Activated T-cell treated with anti-CD3 and anti-CD28 coated beads for 24 hours (primary cell): Measurements from ENCODE around the gene C2CD4A.

Experiments
- DNase-seq: peaks from one replicate; pipeline ENCODE4 v3.0.0-alpha.2; 2020; ENCODE audit warnings: low read depth

The C2CD4A gene

DNA sequence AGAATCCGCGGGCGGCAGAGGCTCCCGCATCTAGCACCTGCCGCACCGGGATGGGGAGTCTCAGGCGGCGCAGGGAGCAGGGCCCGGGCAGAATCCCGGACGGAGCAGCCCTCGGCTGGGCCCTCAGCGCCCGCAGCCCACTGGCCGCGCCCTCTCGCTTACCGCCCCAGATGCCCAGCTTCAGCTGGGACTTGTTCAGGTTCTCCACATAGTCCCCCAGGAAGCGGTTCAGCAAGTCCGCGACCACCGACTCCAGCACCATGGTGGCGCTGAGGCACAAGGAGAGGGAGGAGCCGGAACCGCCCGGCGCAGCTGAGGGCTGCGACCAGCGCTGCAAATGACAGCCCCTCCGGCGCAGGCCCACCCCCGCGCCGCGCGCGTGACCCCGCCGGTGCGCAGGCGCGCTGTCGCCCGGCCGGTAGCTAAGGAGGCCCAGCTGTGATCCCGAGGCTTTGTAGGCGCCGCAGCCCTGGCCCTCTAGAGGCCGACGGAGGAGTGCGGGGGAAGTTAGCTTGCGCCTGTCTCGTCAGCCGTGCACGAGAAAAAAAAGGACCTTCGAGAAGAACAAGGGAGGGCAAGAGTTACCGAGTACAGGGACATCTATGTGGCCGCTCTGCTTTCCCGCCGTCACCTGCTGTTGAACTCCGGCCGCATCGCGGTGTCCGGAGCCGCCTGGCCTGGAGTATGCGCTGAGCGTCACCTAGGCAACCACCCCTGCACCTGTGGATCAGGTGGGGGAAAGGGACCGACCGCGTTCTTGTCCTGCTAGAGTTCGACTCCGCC lies 6.5 kb upstream of the C2CD4A start, which contains the start of gene VPS13C:
Gene VPS13C (minus strand): TSS at position 335 of the 783 bp plus-strand sequence. CDS start 73 bp downstream, at position 262.
- DNase-seq = peak; percentile 87

DNA sequence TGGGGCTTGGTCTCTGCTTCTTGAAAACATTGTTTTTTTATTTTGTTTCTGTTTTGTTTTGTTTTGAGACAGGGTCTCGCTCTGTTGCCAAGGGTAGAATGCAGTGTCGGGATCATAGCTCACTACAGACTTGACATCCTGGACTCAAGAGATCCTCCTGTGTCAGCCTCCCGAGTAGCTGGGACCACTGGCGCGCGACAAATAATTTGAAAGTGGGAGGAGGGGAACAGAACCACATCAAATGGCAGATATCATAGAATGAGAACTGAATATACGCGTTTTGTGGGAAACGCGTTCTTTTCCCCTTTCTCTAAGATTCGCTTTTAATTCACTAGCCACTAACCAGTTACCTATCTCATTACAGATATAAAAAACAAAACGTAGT lies 5.9 kb upstream of the C2CD4A start:
- peak; percentile 18 for DNase-seq

DNA sequence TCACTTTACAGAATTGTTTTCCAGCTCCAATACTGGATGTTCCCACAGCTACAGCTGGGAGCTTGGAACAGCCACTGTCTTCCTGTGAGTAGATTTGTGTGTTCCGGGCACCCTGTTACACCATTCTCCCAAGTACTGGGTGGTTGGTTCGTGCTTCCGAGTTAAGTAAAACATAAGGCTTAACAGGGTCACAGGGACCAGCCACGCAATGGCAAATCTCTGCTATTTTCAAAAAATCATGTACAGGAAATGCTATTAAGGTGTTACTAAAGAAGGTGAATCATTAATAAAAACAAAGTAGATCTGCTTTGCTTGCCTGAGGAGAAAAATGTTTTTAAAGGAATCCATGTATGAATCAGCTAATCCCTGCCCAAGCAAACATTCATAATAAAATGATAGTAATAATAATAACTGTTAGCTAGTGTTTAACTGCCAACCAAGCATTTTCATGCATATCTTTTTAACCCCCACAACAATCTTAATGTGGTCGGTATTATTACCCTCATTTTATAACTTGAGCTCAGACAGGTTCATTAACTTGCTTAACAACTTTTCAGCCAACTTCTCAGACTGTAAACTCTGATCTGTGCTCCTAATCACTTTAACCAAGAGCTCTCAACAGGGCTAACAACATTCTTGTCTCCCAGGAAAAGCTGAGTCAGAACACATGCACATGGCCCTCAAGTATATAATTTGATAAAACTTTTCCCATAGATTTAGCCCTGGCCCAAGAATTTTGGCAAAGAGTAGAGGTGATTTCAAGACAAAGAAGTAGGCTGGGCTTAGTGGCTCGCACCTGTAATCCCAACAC lies 2.7 kb upstream of the C2CD4A start:
- no peak for DNase-seq

DNA sequence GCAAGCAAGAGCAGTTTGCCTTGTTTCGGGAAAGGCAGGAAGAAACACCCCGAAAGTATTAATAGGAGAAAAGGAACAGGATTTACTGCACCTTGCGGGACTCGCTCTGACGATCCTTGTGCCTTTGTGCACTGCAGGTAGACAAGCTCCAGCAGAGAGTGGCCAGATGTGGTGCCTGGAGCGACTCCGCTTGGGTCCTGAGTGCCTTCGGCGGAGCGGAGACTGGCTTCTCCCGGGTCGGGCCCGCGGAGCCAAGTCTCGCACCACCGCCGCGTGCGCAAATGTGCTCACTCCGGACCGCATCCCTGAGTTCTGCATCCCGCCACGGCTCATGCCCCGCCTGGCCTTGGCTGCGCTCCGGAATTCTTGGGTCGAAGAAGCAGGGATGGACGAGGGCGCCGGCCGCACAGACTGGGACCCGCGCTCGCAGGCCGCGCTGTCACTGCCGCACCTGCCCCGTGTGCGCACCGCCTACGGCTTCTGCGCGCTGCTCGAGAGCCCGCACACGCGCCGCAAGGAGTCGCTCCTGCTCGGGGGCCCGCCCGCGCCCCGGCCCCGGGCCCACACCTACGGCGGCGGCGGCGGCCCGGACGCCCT lies 769 bp downstream of the C2CD4A start:
- DNase-seq = no peak

DNA sequence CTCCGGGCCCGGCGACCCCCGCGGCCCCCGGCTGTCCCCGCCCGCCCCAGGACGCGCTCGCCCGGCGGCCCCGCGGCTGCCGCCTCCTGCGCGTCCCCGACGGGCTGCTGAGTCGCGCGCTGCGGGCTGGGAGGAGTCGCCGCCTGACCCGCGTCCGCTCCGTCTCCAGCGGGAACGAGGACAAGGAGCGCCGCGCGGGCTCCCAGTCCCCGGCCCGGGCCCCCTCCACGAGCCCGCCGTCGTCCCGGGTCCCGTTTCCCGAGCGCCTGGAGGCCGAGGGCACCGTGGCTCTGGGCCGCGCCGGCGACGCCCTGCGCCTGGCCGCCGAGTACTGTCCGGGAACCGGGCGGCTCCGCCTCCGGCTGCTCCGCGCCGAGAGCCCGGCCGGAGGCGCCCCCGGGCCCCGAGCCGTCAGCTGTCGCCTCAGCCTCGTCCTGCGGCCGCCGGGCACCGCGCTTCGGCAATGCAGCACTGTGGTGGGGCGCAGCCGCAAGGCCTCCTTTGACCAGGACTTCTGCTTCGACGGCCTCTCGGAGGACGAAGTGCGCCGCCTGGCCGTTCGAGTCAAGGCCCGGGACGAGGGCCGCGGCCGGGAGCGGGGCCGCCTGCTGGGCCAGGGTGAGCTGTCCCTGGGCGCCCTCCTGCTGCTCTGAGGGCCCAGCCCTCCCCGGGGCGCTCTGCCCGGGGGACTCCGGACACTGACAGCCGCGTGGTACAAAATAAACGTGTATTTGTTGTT lies 1.5 kb downstream of the C2CD4A start:
- no peak for DNase-seq

DNA sequence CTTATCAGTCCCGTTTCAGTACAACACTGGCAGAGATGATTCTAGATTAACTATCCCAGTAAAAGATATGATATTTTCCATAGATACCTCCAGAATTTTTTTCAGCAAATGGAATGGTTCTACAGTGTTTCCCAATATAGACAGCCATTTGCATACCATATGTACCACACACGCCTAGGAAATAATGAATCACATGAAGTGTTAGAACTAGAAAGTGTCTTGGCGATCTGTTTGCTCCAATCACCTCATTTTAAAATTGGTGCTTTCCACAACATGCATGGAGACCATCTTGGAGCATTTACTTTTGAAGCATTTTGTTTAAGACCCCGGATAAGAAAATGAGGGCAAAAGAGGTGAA lies 2.0 kb downstream of the C2CD4A start:
- no peak for DNase-seq

DNA sequence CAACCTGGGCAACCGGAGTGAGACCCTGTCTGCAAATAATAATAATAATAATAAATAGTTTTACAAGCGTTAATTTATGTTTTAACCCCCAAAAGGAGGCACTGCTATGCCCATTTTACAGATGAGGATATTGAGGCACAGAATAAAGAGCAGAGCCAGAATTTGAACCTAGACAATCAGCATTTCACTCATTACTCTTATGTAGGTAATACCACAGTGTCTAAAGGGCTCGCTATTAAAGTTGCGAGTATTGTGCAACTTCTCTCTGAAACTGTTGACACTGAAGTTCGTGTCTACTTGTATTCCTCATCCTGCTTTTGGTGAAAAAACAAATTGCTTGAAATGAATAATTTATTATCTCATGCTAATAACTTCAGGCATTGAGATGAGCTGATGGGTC lies 2.8 kb downstream of the C2CD4A start:
- DNase-seq = no peak

DNA sequence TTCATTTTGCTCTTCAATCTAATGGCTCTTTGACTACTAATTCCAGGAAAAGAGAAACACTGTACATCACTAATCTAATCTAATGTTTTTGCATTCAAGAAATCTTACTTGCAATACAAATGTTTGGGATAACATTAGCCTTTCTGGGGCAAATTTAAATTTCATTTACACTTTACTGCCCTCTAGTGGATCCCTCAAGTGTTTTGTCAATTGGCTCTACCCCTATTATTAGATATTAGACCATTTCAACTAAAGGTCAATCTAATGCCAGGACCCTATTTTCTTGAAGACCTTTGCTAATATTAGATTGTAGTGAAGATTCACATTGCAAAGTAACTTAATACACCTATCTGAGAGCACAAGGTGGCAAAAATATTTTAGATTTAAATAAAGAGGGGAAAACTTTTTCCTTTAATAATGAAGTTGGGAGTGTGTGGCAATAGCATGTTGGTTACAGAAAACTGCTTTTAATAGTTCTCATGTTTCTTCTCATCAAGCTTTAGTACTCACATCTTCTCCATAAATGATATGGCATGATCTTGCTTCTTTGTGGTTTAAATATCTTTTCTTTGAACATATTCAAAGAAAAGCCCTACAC lies 5.0 kb downstream of the C2CD4A start:
- no peak for DNase-seq

DNA sequence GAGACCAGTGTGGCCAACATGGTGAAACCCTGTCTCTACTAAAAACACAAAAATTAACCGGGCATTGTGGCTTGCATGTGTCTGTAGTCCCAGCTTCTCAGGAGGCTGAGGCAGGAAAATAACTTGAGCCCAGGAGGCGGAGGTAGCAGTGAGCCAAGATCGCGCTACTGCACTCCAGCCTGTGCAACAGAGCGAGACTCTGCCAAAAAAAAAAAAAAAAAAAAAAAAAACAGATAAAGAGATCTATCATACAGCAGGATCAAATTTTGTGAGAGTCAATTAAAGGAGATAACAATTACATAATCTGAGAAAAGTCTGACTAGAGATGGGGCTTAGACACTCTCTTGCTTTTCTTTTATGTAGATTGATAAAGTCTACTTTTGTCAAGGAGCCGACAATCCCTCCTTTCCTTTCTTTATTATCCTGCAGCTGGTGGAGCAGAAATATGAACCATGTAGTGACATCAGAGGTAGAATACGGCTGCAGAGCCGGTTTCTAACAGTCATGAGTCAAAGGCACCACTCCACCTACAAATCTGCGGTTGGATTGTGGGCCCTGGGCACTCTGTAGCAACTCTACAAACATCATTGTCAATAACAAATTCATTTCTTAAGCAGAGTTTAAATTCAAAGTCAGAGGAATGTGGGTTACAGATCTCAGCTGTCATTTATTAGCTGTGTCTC lies 9.0 kb downstream of the C2CD4A start:
- DNase-seq = no peak

DNA sequence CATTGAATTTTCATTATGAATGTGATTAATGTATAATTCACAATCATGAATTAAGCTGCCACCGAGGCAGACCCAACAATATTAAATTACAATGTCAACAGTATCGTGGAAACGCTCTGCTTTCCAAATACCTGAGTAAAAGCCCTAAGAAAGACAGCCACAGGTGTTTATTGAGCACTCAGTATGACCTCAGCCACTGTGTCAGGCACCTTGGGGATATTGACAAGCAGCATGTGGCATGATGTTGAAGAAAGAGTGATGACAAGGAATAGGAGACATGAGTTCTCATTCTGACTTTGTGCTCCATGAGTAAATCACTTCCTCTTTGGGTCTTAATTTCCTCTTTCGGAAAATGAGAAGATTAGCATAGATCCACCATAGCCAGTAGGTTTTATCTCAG lies 12.8 kb downstream of the C2CD4A start:
- DNase-seq = no peak

DNA sequence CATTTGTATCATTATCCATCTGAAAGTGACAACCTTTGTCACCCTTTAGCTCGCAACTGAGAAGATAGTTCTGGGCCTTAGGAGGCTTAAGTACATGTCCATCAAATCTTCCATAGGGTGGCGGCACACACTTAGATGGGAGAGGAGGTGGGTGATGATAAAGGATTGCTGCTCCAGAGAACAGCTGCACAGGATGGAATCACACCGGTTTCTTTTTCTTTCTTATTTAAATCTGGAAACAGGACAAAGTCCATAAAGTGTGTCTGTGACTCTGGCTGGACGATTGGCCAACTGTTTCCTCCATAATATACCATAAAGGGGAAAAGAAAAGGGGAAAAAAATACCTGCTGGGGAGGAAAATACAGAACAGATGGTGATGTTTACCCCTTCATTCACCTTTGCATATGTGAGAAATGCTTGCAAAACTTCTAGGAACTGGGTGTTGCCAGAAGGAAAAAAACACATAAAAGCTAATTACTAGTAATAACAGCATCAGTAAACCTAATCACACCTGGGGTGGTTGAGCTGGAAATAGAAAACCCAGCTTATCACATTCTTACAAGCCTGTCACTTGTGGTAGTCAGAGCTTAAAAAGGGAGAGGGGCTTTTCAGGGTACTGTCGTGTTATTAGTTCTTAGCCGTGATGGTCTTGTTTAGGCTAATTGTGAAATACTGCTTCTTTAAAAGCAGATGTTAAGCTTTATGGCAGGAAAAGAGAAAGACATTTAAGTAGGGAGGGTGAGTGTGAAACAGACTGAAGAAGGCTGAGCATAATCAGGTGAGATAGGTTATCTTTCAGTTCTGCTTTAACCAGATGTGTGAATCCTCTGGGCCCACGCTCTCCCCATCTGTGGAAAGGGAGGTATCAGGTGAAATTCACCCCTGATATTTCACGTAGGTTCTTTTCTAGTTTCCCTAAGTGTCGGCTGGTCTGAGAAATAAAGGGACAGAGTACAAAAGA lies 16.7 kb downstream of the C2CD4A start:
- no peak for DNase-seq

DNA sequence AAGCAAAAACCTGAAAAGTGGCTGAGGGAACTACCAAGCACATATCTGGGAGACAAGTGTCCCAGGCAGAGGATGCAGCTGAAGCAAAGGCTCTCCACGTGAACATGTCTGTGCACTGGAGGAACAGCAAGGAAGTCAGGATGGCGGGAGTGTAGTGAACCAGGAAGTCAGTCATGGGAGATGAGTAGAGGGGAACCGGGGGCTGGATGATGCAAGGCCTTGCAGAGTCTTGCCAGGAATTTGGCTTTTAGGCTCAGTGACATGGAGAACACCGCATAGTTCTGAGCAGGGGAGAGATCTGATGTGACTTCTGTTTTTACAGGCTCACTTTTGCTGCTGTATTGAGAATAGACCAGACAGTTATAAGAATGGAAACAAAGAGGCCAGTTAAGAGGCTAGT lies 19.0 kb downstream of the C2CD4A start:
- no peak for DNase-seq

DNA sequence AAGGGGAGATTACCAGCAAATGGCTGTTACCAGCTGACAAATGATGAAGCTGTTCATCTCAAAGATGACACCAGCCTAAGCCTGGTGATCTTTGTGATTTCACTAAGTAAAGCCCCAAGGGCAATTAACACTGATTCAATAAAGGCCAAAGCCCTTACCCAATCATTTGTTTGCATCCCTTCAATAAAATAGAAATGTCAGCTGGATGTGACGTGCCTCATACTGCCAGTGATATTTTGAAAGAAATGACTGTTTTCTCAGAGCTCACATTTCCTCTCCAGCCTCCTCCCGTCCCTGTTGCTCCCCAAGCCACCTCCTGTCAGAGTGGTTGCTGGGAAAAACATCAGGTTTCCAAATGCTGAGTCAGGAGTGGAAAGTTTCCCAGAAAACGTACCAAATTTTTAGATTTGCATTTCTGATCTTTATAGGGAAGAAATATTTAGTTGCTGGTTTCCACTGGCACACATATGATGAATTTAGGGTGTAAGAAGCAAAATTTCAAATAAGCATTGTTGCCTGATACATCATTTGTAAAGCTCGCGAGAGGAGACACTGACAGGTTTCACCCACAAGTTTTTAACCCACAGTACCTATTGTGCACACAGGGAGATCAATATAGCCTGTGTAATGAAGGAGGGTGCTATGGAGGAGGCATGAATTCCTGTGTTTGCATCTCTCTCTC lies 21.0 kb downstream of the C2CD4A start:
- no peak for DNase-seq

DNA sequence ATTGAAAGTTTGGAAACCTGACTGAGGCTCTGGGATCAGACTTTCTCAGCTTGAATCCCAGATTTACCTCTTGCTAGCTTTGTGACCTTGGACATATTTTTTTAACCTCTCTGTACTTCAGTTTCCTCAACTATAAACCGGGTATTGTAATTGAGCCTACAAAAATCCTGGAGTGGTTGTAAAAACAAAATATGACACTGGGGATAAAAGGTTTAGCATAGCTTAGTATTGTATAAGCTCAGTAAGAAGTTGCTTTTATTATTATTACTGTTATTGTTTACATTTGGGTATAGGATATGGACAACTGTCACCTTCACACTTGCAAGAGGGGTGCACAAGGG lies 21.5 kb downstream of the C2CD4A start:
- no peak for DNase-seq

DNA sequence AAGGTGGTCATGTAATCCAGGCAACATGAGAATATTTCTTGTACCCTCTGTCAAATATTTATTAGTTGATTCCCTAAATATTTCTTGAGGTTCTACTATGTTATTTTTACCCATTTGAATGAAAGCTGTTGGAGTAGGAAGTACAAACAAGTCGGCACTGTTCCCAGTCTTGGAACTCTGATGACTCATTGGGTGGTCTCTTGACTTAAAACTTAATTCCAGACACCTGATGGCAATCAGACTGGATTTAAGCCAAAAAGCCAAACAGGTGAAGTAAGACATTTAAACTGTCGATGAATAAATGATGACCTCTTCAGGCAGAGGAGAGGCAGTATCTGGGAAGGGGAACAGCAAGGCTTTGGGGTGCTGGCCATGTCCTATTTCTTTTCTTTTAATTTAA lies 22.8 kb downstream of the C2CD4A start:
- no peak for DNase-seq

DNA sequence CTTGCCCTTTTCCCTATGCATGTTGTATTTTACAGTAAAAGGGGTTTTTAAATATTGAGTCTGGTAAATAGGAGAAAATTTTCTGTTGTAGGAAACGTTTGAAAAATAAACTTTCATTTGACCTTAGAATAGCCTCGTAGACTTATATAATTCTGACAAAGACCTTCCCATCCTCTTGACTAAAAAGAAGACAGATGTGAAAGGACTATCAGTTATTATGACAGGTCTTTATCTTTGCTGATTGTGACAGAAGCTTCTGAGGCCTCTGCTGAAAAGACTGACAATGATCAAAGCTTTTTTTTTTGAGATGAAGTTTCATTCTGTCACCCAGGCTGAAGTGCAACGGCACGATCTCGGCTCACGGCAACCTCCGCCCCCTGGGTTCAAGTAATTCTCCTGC lies 24.2 kb downstream of the C2CD4A start:
- no peak for DNase-seq

DNA sequence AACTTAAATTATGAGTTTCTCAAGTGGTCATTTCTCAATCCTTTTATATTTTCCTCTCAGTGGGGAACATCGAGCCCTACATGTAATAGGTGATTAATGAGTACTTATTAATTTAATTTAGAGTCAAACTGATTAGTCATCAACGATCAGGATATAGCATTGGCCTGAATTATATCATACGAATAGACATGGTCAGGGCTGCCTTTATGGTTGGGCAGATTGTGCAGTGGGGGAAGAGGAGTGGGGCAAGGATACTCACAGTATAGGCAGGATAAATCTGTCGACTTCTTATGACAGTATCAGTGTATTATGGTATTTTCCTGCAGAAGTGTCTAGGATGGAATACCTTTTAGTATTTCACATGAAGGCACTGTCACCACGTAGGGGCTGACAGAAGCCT lies 27.0 kb downstream of the C2CD4A start:
- DNase-seq = no peak

DNA sequence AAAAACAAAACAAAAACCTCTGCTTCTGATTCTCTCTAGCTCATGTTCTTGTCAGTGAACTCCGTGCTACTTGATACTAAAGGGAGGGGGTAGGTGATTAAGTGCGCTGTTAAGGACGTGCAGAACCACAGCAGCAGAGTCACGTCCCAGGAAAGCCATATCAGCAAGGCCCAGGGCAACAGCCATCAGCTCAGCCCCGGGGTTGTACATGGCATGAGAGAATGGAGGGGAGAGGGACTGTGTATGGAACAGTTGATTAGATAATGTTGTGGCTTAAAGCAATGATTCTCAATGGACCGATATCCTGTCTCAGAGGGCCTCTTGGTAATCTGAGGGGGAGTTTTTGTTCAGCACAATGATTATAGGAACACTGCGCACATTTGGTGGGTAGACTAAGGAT lies 27.6 kb downstream of the C2CD4A start:
- DNase-seq = no peak

DNA sequence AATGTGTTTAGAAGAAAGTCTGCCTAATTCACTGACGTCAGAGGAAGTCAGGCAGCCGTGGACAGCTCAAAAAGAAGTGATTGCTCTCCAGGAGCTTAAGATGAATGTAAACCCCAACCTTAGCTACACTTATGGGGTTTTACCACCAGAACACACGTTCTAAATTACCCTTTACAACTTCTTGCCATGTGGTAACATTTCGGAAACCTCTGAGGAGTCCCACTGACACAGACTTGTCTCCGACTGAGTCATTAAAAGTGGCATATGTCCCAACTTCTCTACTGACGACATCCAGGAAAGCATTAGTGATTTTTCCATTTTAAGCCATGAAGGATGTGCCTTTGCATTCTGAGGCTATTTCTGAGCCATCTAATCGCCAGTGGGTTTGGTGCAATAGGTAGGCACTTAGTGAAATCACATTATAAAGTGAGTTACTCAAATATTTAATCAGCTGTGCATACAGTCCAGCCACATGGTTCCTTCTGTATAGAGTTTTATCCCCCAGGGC lies 32.4 kb downstream of the C2CD4A start:
- no peak for DNase-seq

DNA sequence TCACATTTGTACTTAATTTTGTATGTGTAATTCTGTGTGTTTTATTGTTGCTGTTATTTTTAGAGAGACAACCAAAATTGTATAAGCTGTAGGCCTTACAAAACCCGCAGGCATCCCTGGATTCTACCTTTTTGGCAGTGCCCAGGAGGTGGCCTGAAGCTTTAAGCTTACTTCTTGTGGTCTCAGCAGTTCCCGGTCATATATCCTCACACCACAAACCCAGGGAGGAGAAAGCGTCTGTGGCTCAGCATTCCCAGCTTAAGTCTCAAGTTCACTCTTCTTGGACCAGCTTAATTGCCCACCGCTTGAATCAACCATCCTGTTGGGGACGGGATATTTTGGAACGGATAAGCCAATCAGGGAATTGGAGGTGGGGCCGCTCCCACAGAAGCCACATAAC lies 36.7 kb downstream of the C2CD4A start:
- no peak for DNase-seq
